Vagina (tissue), 2 donors: ENCODE results near the gene TMEM255B.

Experiments
- CTCF ChIP-seq, 3 experiments: fragments of 450-650 bp in 2 of 3; fragments of 200-600 bp in 1 of 3; sonication (generic) in 1 of 3; IDR thresholded peaks; one replicate each; pipeline ENCODE4 v1.5.1; 2017 to 2019; ENCODE audit warnings: antibody characterized with exemption in 3 of 3, mild to moderate bottlenecking in 2 of 3, moderate library complexity in 2 of 3
- POLR2A ChIP-seq, 2 donors: fragments of 450-650 bp; IDR thresholded peaks; one replicate each; pipeline ENCODE4 v1.6.1; 2017; ENCODE audit warnings: antibody characterized with exemption in 2 of 2, mild to moderate bottlenecking in 2 of 2, moderate library complexity in 2 of 2
- POLR2AphosphoS5 ChIP-seq, 2 donors: sonication (generic); formaldehyde crosslinking; IDR thresholded peaks; one replicate each; pipeline ENCODE4 v1.9.0; 2017; ENCODE audit warnings: antibody characterized with exemption in 2 of 2, mild to moderate bottlenecking in 2 of 2, low read depth in 1 of 2; ENCODE audit not compliant: insufficient read depth in 1 of 2

- TF ChIP-seq CTCF (IDR thresholded peaks at IDR 0.05) (no peak), POLR2AphosphoS5 (IDR thresholded peaks at IDR 0.05; ENCODE audit: insufficient read depth in 1 of 2, low read depth in 1 of 2) (no peak), POLR2A (IDR thresholded peaks at IDR 0.05) (no peak)
Measured at GRCh38 chr13:113859311-113860050, 100.5 kb downstream of the TMEM255B start.
